Upper lobe of right lung (tissue), 1 donor: ENCODE results near the gene CFLAR. TPM values are rescaled to one million over a fixed set of nuclear protein-coding genes. Genes with fewer than 3 reads are reported as not detected.
"Not testable (repeated sequence)": the region's sequence is repeated elsewhere in the genome, so short reads cannot be mapped to it uniquely, and the experiment has no call there.

Experiments
- ATAC-seq: fragments of 200-7000 bp; cut with Tn5 transposase; one replicate; pipeline ENCODE4 v1.9.1; 2020; ENCODE audit warnings: mild to moderate bottlenecking, moderate library complexity
- DNase-seq: peaks from one replicate; pipeline ENCODE4 v3.0.0-alpha.2; 2020
- H3K27ac ChIP-seq: fragments of 200-600 bp; one replicate; pipeline ENCODE4 v1.8.0; 2022
- H3K27me3 ChIP-seq: fragments of 200-600 bp; one replicate; pipeline ENCODE4 v1.8.0; 2022; ENCODE audit warnings: mild to moderate bottlenecking
- H3K36me3 ChIP-seq: fragments of 200-600 bp; one replicate; pipeline ENCODE4 v1.8.0; 2022
- H3K4me1 ChIP-seq: fragments of 200-600 bp; one replicate; pipeline ENCODE4 v1.8.0; 2022
- H3K4me3 ChIP-seq: fragments of 200-600 bp; one replicate; pipeline ENCODE4 v1.8.0; 2022; ENCODE audit warnings: mild to moderate bottlenecking
- H3K9me3 ChIP-seq: fragments of 200-600 bp; one replicate; pipeline ENCODE4 v1.8.0; 2022
- CTCF ChIP-seq: fragments of 200-600 bp; IDR thresholded peaks from one replicate; pipeline ENCODE4 v1.8.0; 2022; ENCODE audit warnings: antibody characterized with exemption
- intact Hi-C: fragments of 100-400 bp; cut with DNase I; formaldehyde crosslinking; loops from one replicate; pipeline ENCODE4 v1.11.0; 2022
- total RNA-seq: library from RNA; stranded (reverse); fragmentation: NEBNext Ultra II Directional; extraction: Animal tissue kit (Norgen Biotek cat#: 25700); gene quantifications from one replicate; pipeline ENCODE4 v1.2.1, GENCODE V29; 2021
- donor health status: DM: no; HTN: yes; CAD: no; lungs with severe emphysema.

CFLAR gene
- total RNA-seq, 1 donor from 2014 or later: 316 TPM

DNA sequence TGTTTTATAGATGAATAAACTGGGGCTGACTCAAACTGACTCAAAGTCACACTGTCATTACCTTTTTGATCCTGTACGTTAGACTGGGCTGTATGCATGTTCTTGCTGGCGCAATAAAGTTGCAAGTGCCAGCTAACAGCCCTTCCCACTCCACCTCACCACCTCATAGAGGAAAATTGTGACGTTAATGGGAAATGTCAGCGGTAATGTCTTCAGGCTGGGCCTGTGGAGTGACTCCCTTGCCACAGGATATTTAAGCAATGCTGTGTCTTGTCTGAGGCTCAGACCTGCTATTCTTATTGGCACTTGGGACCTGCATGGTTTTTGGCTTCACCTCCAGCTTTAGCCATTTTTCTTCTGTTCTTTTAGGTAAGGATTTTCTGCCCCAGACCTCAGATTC is 41.7 kb downstream of the CFLAR start:
- intact Hi-C loops: loop anchor here (5.0 kb wide), 1 partner anchor 40 kb away; the partner anchor contains the start of gene CFLAR
- peak; percentile 37 for ATAC-seq
- no peak for TF ChIP-seq CTCF
- Histone ChIP-seq H3K36me3 (peaks cover 97% of the 10 kb centered on the region), H3K9me3 (no peaks in the 10 kb centered on the region), H3K4me1 (peaks cover 48% of the 10 kb centered on the region), H3K4me3 (no peak overlapping the region), H3K27me3 (no peaks in the 10 kb centered on the region), H3K27ac (peak overlapping the region; percentile 55)
- DNase-seq: no peak

- DNase-seq (peak; percentile 80), ATAC-seq (peak; percentile 94)
- H3K36me3 ChIP-seq: peaks cover 97% of the 10 kb centered on the region
- no peaks in the 10 kb centered on the region for H3K27me3 ChIP-seq
- H3K4me3 ChIP-seq: no peak overlapping the region
- peaks cover 43% of the 10 kb centered on the region for H3K4me1 ChIP-seq
- H3K27ac ChIP-seq: peak overlapping the region; percentile 55
- peak; percentile 72 for TF ChIP-seq CTCF
- intact Hi-C loops: loop anchor here (5.0 kb wide), 1 partner anchor 41 kb away; the partner anchor contains the start of gene CFLAR
- H3K9me3 ChIP-seq: no peaks in the 10 kb centered on the region
Measured at GRCh38 chr2:201158111-201158929, 42.4 kb downstream of the CFLAR start.

DNA sequence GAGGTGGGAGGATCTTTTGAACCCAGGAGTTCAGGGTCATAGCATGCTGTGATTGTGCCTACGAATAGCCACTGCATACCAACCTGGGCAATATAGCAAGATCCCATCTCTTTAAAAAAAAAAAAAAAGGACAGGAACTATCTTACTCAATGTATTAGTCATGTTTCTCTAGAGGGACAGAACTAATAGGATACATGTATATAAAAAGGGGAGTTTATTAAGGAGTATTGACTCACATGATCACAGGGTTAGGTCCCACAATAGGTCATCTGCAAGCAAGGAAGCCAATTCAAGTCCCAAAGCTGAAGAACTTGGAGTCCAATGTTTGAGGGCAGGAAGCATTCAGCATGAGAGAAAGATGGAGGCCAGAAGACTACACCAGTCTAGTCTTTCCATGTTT is 48.2 kb downstream of the CFLAR start:
- no peak for TF ChIP-seq CTCF
- DNase-seq (no peak), ATAC-seq (no peak)
- intact Hi-C loops: no loop called here
- Histone ChIP-seq H3K27me3 (no peaks in the 10 kb centered on the region), H3K9me3 (no peaks in the 10 kb centered on the region), H3K4me1 (no peaks in the 10 kb centered on the region), H3K36me3 (peaks cover 76% of the 10 kb centered on the region), H3K4me3 (no peak overlapping the region), H3K27ac (no peak overlapping the region)

- Histone ChIP-seq H3K9me3 (no peaks in the 10 kb centered on the region), H3K27me3 (no peaks in the 10 kb centered on the region), H3K4me1 (no peaks in the 10 kb centered on the region), H3K27ac (no peak overlapping the region), H3K36me3 (peaks cover 42% of the 10 kb centered on the region), H3K4me3 (no peak overlapping the region)
- DNase-seq (no peak), ATAC-seq (peak; percentile 23)
- intact Hi-C loops: no loop called here
- TF ChIP-seq CTCF: no peak
Measured at GRCh38 chr2:201167546-201167945, 51.6 kb downstream of the CFLAR start.

GRCh38 chr2:201168496-201168895 is 52.5 kb downstream of the CFLAR start:
- H3K36me3 ChIP-seq: peaks cover 33% of the 10 kb centered on the region
- ATAC-seq, H3K4me1 ChIP-seq, H3K27me3 ChIP-seq, H3K9me3 ChIP-seq, H3K27ac ChIP-seq, intact Hi-C loops, H3K4me3 ChIP-seq, DNase-seq: not testable (repeated sequence)

DNA sequence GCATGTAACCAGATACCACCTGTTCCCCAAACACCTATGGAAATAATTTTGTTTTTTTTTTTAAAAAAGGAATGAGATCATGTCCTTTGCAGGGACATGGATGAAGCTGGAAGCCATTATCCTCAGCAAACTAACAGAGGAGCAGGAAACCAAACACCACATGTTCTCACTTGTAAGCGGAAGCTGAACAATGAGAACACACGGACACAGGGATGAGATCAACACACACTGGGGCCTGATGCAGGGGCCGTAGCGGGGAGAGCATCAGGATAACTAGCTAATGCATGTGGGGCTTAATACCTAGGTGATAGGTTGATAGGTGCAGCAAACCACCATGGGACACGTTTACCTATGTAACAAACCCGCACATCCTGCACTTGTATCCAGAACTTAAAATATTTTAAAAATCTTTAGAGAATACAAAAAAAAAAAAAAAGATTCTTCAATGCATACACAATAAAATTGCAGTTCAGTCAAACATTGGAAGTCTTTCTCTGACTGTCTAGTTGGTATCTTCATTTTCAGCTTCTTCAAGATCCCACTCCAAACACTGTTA is 55.4 kb downstream of the CFLAR start:
- Histone ChIP-seq H3K4me1 (no peaks in the 10 kb centered on the region), H3K36me3 (peaks cover 13% of the 10 kb centered on the region), H3K27me3 (no peaks in the 10 kb centered on the region), H3K27ac (no peak overlapping the region), H3K9me3 (no peaks in the 10 kb centered on the region), H3K4me3 (no peak overlapping the region)
- ATAC-seq (no peak), DNase-seq (no peak)
- TF ChIP-seq CTCF: no peak
- intact Hi-C loops: loop anchor here (10.0 kb wide), 1 partner anchor 267 kb away; no protein-coding TSS in a partner anchor
